Subcutaneous abdominal adipose tissue (tissue), 5 donors: ENCODE results near the gene FAM120A.

ENCODE experiments used
- H3K27ac ChIP-seq: one replicate; pipeline ENCODE4 v1.7.0; 2013; ENCODE audit warnings: low read depth, mild to moderate bottlenecking, inconsistent platforms, low read length, moderate library complexity
- H3K27me3 ChIP-seq, 5 donors: one replicate each; pipeline ENCODE4 v1.7.0; 2013; ENCODE audit warnings: low read length in 5 of 5, inconsistent platforms in 1 of 5; ENCODE audit not compliant: control insufficient read depth in 5 of 5, insufficient read depth in 4 of 5
- H3K36me3 ChIP-seq, 5 donors: one replicate each; pipeline ENCODE4 v1.7.0; 2013; ENCODE audit warnings: low read length in 5 of 5; ENCODE audit not compliant: control insufficient read depth in 5 of 5, insufficient read depth in 5 of 5
- H3K4me1 ChIP-seq, 5 donors: one replicate each; pipeline ENCODE4 v1.7.0; 2013; ENCODE audit warnings: low read length in 5 of 5, mild to moderate bottlenecking in 3 of 5, moderate library complexity in 1 of 5; ENCODE audit not compliant: control insufficient read depth in 5 of 5, insufficient read depth in 5 of 5
- H3K4me3 ChIP-seq, 5 donors: one replicate each; pipeline ENCODE4 v1.7.0; 2013; ENCODE audit warnings: low read length in 5 of 5, low read depth in 1 of 5
- H3K9ac ChIP-seq, 5 donors: one replicate each; pipeline ENCODE4 v1.7.0; 2013; ENCODE audit warnings: low read length in 5 of 5, mild to moderate bottlenecking in 4 of 5, moderate library complexity in 3 of 5
- H3K9me3 ChIP-seq, 5 donors: one replicate each; pipeline ENCODE4 v1.7.0; 2013; ENCODE audit warnings: low read length in 5 of 5; ENCODE audit not compliant: control insufficient read depth in 5 of 5
- donor health status: healthy.
- donor health status: healthy.
- donor health status: healthy.
- donor health status: healthy.
- donor health status: healthy.

The FAM120A gene

DNA sequence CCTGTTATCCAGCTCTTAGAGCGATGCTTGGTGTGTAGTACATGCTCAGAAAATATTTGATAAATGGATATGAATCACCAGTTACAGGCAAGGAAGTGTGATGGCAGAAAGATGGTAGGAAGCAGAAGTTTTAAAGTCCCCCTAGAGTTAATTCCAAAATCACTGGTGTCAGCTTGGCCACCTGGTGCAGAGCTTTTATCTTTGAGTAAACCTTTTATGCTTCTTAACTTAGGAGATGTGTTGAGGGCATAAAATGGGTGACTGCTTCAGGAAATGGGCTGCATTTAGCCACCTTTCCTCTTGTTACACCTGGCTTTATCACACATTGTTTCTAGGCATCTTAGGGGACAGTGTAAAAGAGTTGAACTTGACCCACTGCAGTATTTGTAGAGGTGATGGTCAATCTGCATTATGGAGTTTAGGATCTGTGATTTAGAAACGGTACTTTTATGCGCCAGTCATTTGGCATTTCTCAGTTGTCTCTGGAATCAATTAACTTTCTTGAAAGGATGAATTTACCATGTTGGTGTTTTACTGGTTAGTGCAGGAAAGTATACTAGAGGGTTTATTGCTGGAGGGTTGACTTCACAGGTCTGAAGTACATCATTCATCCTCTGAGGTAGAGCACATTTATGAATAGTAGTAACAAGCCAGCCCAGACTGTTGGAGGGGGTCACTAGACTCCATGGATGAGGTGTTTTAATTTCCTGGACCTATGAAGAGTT, 9.4 kb downstream of the FAM120A start:
- H3K4me3 ChIP-seq = no peak overlapping the region
- H3K36me3 ChIP-seq = no peaks in the 10 kb centered on the region
- peaks cover 4 to 39% (median 30%) of the 10 kb centered on the region in 5 donors for H3K4me1 ChIP-seq
- H3K27me3 ChIP-seq = no peaks in the 10 kb centered on the region
- no peaks in the 10 kb centered on the region for H3K9me3 ChIP-seq
- peak overlapping the region in 1 of 5 donors; percentile 12 for H3K9ac ChIP-seq
- H3K27ac ChIP-seq = no peak overlapping the region

DNA sequence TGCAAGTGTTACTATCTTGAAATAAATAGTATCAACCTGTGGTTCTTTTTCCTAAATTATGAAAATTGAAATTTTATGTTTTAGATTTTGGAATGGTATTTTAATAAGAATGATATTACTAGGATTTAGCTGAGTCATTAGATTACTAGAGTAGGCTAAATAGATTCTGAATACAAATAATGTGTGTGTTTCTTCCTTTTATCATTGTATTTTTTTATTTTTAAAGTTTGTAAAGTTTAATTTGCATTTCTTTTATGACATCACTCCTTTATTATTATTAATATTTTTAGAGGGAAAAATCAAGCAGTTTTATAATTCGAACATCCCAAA, 9.9 kb downstream of the FAM120A start:
- no peak overlapping the region for H3K4me3 ChIP-seq
- no peak overlapping the region for H3K27ac ChIP-seq
- H3K9ac ChIP-seq = no peak overlapping the region
- no peaks in the 10 kb centered on the region for H3K27me3 ChIP-seq
- no peaks in the 10 kb centered on the region for H3K36me3 ChIP-seq
- H3K4me1 ChIP-seq = peaks cover 4 to 38% (median 34%) of the 10 kb centered on the region in 5 donors
- H3K9me3 ChIP-seq = no peaks in the 10 kb centered on the region

DNA sequence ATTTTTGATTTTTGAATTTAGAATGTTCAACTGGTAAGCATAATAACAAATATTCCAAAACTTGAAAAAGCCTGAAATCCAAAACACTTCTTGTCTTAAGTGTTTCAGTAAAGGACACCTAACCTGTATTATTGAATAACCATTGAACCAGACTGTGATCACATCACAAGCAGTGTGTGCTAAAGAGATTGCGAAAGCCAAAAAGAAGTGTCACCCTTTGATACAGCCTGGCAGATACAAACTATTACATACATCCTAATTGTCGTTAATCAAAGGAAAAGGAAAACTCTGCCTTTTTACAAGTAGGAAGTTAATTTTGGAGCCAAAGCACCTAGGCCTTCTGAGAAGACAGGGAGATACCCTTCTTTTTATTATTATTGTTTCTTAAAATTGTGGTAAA, 10.3 kb downstream of the FAM120A start:
- H3K27ac ChIP-seq = no peak overlapping the region
- no peak overlapping the region for H3K4me3 ChIP-seq
- no peak overlapping the region for H3K9ac ChIP-seq
- H3K36me3 ChIP-seq = no peaks in the 10 kb centered on the region
- no peaks in the 10 kb centered on the region for H3K27me3 ChIP-seq
- H3K9me3 ChIP-seq = no peaks in the 10 kb centered on the region
- peaks cover 4 to 38% (median 37%) of the 10 kb centered on the region in 5 donors for H3K4me1 ChIP-seq

DNA sequence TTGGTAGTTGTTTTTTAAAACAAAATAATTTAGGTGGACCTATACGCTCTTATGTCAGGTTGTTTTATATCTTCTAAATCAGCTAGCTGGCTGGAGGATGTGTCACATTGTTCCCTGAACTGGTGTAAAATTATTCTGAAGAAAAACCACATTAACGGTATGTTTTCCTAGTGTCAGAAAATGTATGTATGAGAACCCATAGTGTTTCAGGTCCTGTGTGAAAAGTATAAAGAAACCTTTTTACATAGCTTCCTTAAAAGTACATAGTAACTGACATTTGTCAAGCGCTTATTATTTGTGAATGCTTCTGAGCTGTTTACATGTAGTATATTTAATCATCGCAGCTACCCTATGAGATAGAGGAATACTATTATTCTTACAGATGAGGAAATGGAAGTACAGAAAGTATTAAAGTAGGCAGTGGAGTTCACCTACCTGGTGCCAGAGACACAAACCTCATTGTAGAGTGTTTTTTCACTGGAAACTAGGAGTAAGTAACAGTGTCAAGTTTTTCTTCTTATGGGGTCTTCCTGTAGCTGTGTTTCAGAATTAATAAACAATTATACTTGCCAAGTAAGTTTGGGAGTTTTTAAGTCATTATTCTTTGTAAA, 12.3 kb downstream of the FAM120A start:
- Histone ChIP-seq H3K36me3 (no peaks in the 10 kb centered on the region), H3K27ac (no peak overlapping the region), H3K4me1 (peaks cover 2 to 46% (median 45%) of the 10 kb centered on the region in 5 donors), H3K4me3 (no peak overlapping the region), H3K9me3 (no peaks in the 10 kb centered on the region), H3K9ac (no peak overlapping the region), H3K27me3 (no peaks in the 10 kb centered on the region)

DNA sequence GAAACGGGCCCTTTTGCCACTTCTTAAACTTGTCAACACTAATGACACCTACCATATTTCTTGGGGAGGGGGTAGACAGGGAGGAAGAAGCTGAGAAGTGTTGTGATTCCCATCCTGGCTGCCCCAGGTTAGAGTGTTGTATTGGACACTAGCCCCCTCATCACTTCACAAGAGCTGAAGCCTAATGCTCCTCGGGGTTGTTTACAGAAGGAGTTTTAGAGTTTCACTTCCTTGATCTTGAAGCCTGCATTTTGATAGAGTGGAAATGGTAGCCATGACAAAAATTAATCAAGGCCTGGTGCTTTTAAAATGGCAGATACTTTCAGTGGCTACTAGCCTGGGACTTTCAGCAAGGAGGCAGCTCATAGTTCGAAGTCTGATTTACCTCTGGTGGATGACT, 12.9 kb downstream of the FAM120A start:
- no peaks in the 10 kb centered on the region for H3K9me3 ChIP-seq
- peaks cover 6 to 46% (median 44%) of the 10 kb centered on the region in 5 donors for H3K4me1 ChIP-seq
- H3K27me3 ChIP-seq = no peaks in the 10 kb centered on the region
- H3K4me3 ChIP-seq = no peak overlapping the region
- H3K27ac ChIP-seq = no peak overlapping the region
- H3K9ac ChIP-seq = no peak overlapping the region
- no peaks in the 10 kb centered on the region for H3K36me3 ChIP-seq

DNA sequence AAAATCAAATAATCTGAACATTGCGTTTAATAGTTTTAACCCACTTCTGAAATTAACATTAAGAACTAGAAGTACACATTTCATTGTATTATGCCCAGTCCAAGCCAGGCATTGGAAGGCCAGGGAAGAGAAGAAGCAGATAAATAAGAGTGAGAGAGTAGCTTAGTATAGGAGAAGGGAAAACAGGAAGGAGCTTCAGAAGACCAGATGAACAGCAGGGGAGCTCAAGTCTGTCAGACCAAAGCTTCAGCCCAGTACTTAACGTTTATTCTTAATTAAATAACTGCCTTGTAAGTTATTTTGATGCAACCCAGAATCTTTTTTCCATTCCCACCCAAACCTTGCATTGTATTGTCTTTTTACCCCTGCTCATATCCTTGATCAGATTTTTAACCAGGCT, 13.4 kb downstream of the FAM120A start:
- Histone ChIP-seq H3K27me3 (no peaks in the 10 kb centered on the region), H3K27ac (no peak overlapping the region), H3K4me3 (no peak overlapping the region), H3K36me3 (no peaks in the 10 kb centered on the region), H3K4me1 (peaks cover 6 to 48% (median 42%) of the 10 kb centered on the region in 5 donors), H3K9ac (no peak overlapping the region), H3K9me3 (no peaks in the 10 kb centered on the region)

DNA sequence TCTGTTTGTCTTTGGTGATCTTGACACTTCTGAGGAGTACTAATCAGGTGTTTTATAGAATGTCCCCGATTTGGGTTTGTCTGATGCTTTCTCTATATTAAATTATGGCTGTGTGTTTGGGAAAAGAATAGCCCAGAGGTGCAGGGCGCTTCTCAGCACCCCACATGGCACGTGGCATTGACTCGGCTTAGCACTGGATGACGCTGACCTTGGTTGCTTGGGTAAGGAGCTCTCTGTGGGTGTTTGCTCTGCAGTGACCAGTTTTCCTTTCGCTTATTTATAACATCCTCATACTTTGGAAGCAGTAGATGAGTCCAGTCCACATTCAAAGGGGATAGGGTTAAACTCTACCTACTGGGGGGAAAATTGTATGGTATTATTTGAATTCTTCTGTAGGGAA, 14.4 kb downstream of the FAM120A start:
- Histone ChIP-seq H3K4me1 (peaks cover 6 to 51% (median 39%) of the 10 kb centered on the region in 5 donors), H3K9ac (no peak overlapping the region), H3K27ac (no peak overlapping the region), H3K9me3 (no peaks in the 10 kb centered on the region), H3K36me3 (no peaks in the 10 kb centered on the region), H3K27me3 (no peaks in the 10 kb centered on the region), H3K4me3 (no peak overlapping the region)

DNA sequence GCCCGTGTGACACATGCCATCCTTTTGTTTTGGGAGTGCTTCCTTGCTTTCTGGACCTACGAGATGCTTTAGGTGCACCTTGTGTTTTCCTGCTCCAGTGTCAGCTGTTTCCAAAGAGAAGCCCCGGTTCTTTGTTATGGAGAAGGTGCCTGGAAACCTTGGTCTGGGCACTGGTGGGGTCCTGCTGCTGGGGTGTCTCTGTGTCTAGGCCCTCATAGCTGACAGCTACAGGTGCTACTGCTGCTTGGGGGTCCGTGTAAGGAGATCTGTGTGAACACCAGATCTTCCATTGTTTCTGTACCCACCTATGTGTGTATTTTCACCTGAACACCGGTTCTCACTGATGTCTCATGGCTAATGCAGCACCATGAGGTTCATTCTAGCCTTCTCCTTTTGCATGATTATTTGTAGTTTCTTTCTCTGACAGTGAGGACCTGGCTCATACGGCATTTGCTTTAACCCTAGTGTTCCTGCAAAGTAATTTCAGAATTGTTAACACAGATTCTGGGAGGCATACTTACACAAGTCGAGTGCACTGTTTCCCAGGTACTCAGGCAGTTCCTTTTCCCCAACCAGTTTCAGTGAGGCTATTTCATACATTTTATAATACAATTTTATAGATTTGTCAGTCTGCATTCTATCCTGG, 15.1 kb downstream of the FAM120A start:
- H3K27ac ChIP-seq = no peak overlapping the region
- no peaks in the 10 kb centered on the region for H3K36me3 ChIP-seq
- H3K9me3 ChIP-seq = no peaks in the 10 kb centered on the region
- no peak overlapping the region for H3K9ac ChIP-seq
- H3K4me3 ChIP-seq = no peak overlapping the region
- H3K27me3 ChIP-seq = no peaks in the 10 kb centered on the region
- H3K4me1 ChIP-seq = peaks cover 6 to 54% (median 42%) of the 10 kb centered on the region in 5 donors

DNA sequence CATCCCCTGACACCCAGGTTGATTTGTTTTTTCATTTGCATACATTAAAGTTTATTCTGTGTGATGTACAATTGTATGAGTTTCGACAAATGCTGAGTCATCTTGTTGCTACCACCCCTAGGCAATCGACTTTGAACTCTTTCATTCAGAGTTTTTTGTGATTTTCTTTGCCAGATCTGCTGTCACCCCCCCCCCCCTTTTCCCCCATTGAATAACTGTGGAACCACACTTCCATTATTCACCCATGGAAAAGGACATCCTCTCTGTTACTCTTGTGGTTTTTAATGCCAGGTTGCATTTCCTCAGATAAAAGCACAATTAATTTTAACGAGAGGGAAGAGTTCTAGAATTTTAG, 15.6 kb downstream of the FAM120A start:
- no peaks in the 10 kb centered on the region for H3K9me3 ChIP-seq
- no peak overlapping the region for H3K4me3 ChIP-seq
- H3K36me3 ChIP-seq = no peaks in the 10 kb centered on the region
- no peaks in the 10 kb centered on the region for H3K27me3 ChIP-seq
- no peak overlapping the region for H3K9ac ChIP-seq
- peaks cover 6 to 52% (median 42%) of the 10 kb centered on the region in 5 donors for H3K4me1 ChIP-seq
- H3K27ac ChIP-seq = no peak overlapping the region

DNA sequence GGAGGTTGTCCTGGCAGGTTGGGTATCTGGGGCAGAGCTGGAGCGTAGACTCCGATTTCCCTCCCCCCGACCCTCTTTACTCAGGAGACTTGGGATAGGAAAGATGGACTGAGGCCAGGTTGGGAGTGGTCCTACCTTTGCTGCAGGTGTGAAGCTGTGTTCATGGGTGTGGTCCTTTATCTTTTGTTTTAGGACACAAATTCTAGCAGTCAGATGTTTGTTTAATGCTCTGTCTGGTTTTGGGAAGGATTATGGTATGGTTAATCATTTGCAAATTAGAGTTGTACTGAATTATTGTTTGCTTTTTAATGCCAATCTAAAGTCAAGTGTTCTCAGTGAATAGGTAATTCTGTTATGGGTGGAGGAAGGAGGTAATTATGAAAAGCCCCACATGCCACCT, 16.0 kb downstream of the FAM120A start:
- Histone ChIP-seq H3K36me3 (peaks cover 0 to 3% (median 0%) of the 10 kb centered on the region in 5 donors), H3K27me3 (no peaks in the 10 kb centered on the region), H3K4me1 (peaks cover 6 to 47% (median 42%) of the 10 kb centered on the region in 5 donors), H3K4me3 (no peak overlapping the region), H3K27ac (no peak overlapping the region), H3K9ac (no peak overlapping the region), H3K9me3 (no peaks in the 10 kb centered on the region)
